Esophagus mucosa (tissue), 1 donor: ENCODE results near the gene OAS2. TPM values are rescaled to one million over a fixed set of nuclear protein-coding genes. Genes with fewer than 3 reads are reported as not detected.
"Not testable (repeated sequence)": the region's sequence is repeated elsewhere in the genome, so short reads cannot be mapped to it uniquely, and the experiment has no call there.

Source experiments
- ATAC-seq: fragments of 200-7000 bp; cut with Tn5 transposase; one replicate; pipeline ENCODE4 v1.9.1; 2020
- total RNA-seq: library from RNA; stranded (reverse); gene quantifications from one replicate; pipeline ENCODE4 v1.2.4, GENCODE V29; 2023
- donor health status: DM: yes; HTN: yes; CAD: no.

The OAS2 gene
- total RNA-seq, 1 donor from 2014 or later, result 20.6 TPM

- not testable (repeated sequence) for ATAC-seq
These were observed 21.2 kb upstream of the OAS2 start for GRCh38 chr12:112957125-112957524.

- peak; percentile 28 for ATAC-seq
These were observed 17.2 kb upstream of the OAS2 start for GRCh38 chr12:112961074-112961473.

- ATAC-seq, result no peak
These were observed 16.8 kb upstream of the OAS2 start for GRCh38 chr12:112961536-112961935.

- ATAC-seq, result no peak
These were observed 15.8 kb upstream of the OAS2 start for GRCh38 chr12:112962561-112962960.

GRCh38 chr12:112963227-112963861 lies 15.0 kb upstream of the OAS2 start:
- no peak for ATAC-seq

GRCh38 chr12:112964067-112964670 lies 14.2 kb upstream of the OAS2 start:
- ATAC-seq, result no peak

GRCh38 chr12:112964915-112965314 lies 13.4 kb upstream of the OAS2 start:
- ATAC-seq, result no peak

GRCh38 chr12:112965643-112966042 lies 12.7 kb upstream of the OAS2 start:
- no peak for ATAC-seq

- no peak for ATAC-seq
These were observed 11.0 kb upstream of the OAS2 start for GRCh38 chr12:112967306-112967705.

GRCh38 chr12:112967858-112968257 lies 10.5 kb upstream of the OAS2 start:
- ATAC-seq, result no peak

GRCh38 chr12:112969547-112970306 lies 8.6 kb upstream of the OAS2 start:
- ATAC-seq, result no peak

GRCh38 chr12:112970391-112970790 lies 7.9 kb upstream of the OAS2 start:
- ATAC-seq, result no peak

GRCh38 chr12:112971248-112971647 lies 7.1 kb upstream of the OAS2 start:
- no peak for ATAC-seq

GRCh38 chr12:112973011-112973735 lies 5.1 kb upstream of the OAS2 start:
- ATAC-seq, result no peak

GRCh38 chr12:112973818-112974231 lies 4.5 kb upstream of the OAS2 start:
- no peak for ATAC-seq

GRCh38 chr12:112974904-112975303 lies 3.4 kb upstream of the OAS2 start:
- ATAC-seq, result no peak

GRCh38 chr12:112977139-112977538 lies 1.2 kb upstream of the OAS2 start:
- no peak for ATAC-seq

GRCh38 chr12:112977641-112978040 lies 678 bp upstream of the OAS2 start:
- ATAC-seq, result no peak

GRCh38 chr12:112979041-112979680 lies 842 bp downstream of the OAS2 start:
- peak; percentile 80 for ATAC-seq

- no peak for ATAC-seq
These were observed 2.3 kb downstream of the OAS2 start for GRCh38 chr12:112980491-112981158.

- peak; percentile 73 for ATAC-seq
These were observed 7.4 kb downstream of the OAS2 start for GRCh38 chr12:112985642-112986290.
